Measurements from ENCODE around the gene BLTP3B. TPM values are rescaled to one million over a fixed set of nuclear protein-coding genes. Genes with fewer than 3 reads are reported as not detected.

BLTP3B gene
- total and polyA plus RNA-seq, 2 experiments from 2014 or later = 14.1 to 21.9 TPM

- no peaks in the 10 kb centered on the region for H3K36me3 ChIP-seq
- no peak overlapping the region for H3K4me3 ChIP-seq
- DNase-seq (ENCODE audit: low read depth in 1 of 2, low spot score in 1 of 2) = no peak
- H3K27ac ChIP-seq = no peak overlapping the region
- TF ChIP-seq CTCF (IDR thresholded peaks at IDR 0.05; ENCODE audit: low read depth, low read length) = no peak
- H3K27me3 ChIP-seq = no peaks in the 10 kb centered on the region
- no peaks in the 10 kb centered on the region for H3K4me1 ChIP-seq (ENCODE audit: low read depth)
- H3K9me3 ChIP-seq (ENCODE audit: low read depth) = no peaks in the 10 kb centered on the region
Measured at GRCh38 chr12:100158535-100158934, 15.9 kb upstream of the BLTP3B start.

GRCh38 chr12:100157427-100157821 lies 14.8 kb upstream of the BLTP3B start:
- Histone ChIP-seq H3K27me3 (no peaks in the 10 kb centered on the region), H3K4me3 (no peak overlapping the region), H3K27ac (no peak overlapping the region), H3K4me1 (ENCODE audit: low read depth) (no peaks in the 10 kb centered on the region), H3K9me3 (ENCODE audit: low read depth) (no peaks in the 10 kb centered on the region), H3K36me3 (no peaks in the 10 kb centered on the region)
- no peak for TF ChIP-seq CTCF (IDR thresholded peaks at IDR 0.05; ENCODE audit: low read depth, low read length)
- DNase-seq (ENCODE audit: low read depth in 1 of 2, low spot score in 1 of 2) = no peak

GRCh38 chr12:100156731-100157426 lies 14.2 kb upstream of the BLTP3B start:
- DNase-seq (ENCODE audit: low read depth in 1 of 2, low spot score in 1 of 2) = peak in 1 of 2 donors; percentile 13
- no peak for TF ChIP-seq CTCF (IDR thresholded peaks at IDR 0.05; ENCODE audit: low read depth, low read length)
- H3K4me3 ChIP-seq = no peak overlapping the region
- no peaks in the 10 kb centered on the region for H3K27me3 ChIP-seq
- no peaks in the 10 kb centered on the region for H3K9me3 ChIP-seq (ENCODE audit: low read depth)
- no peaks in the 10 kb centered on the region for H3K4me1 ChIP-seq (ENCODE audit: low read depth)
- no peak overlapping the region for H3K27ac ChIP-seq
- no peaks in the 10 kb centered on the region for H3K36me3 ChIP-seq

GRCh38 chr12:100154474-100155247 lies 12.0 kb upstream of the BLTP3B start:
- TF ChIP-seq CTCF (IDR thresholded peaks at IDR 0.05; ENCODE audit: low read depth, low read length) = peak; percentile 98
- H3K27ac ChIP-seq = no peak overlapping the region
- no peaks in the 10 kb centered on the region for H3K4me1 ChIP-seq (ENCODE audit: low read depth)
- no peaks in the 10 kb centered on the region for H3K27me3 ChIP-seq
- peak; percentile 62 to 73 for DNase-seq (ENCODE audit: low read depth in 1 of 2, low spot score in 1 of 2)
- H3K4me3 ChIP-seq = no peak overlapping the region
- H3K9me3 ChIP-seq (ENCODE audit: low read depth) = no peaks in the 10 kb centered on the region
- H3K36me3 ChIP-seq = no peaks in the 10 kb centered on the region

- no peaks in the 10 kb centered on the region for H3K36me3 ChIP-seq
- no peak overlapping the region for H3K27ac ChIP-seq
- no peaks in the 10 kb centered on the region for H3K4me1 ChIP-seq (ENCODE audit: low read depth)
- TF ChIP-seq CTCF (IDR thresholded peaks at IDR 0.05; ENCODE audit: low read depth, low read length) = no peak
- no peak overlapping the region for H3K4me3 ChIP-seq
- DNase-seq (ENCODE audit: low read depth in 1 of 2, low spot score in 1 of 2) = no peak
- H3K9me3 ChIP-seq (ENCODE audit: low read depth) = no peaks in the 10 kb centered on the region
- H3K27me3 ChIP-seq = no peaks in the 10 kb centered on the region
Measured at GRCh38 chr12:100153131-100153530, 10.5 kb upstream of the BLTP3B start.
